Neural cell (in vitro differentiated cells): ENCODE measurements around the gene MS4A8. TPM values are rescaled to one million over a fixed set of nuclear protein-coding genes. Genes with fewer than 3 reads are reported as not detected.

Experiments used
- H2AFZ ChIP-seq: fragments of 200-600, 300-800 bp; sonication (generic), shearing (Covaris generic); 2 replicates; pipeline ENCODE4 v1.6.0; 2014; ENCODE audit warnings: low read depth, mild to moderate bottlenecking, antibody characterized with exemption, low read length, moderate library complexity
- H3F3A ChIP-seq: fragments of 200-600 bp; shearing (Covaris generic); 2 replicates; pipeline ENCODE4 v1.6.1; 2016; ENCODE audit warnings: mild to moderate bottlenecking, moderate library complexity, mixed read lengths, antibody characterized with exemption, low read length; ENCODE audit not compliant: insufficient read depth, poor library complexity, severe bottlenecking
- H3K27ac ChIP-seq: fragments of 200-600, 300-800 bp; sonication (generic), shearing (Covaris generic); 2 replicates; pipeline ENCODE4 v1.5.1; 2014; ENCODE audit warnings: mild to moderate bottlenecking, low read length, moderate library complexity
- H3K27me3 ChIP-seq: fragments of 300-800, 200-600 bp; sonication (generic), shearing (Covaris generic); 2 replicates; pipeline ENCODE4 v1.6.0; 2014; ENCODE audit warnings: mild to moderate bottlenecking, low read depth, low read length, moderate library complexity; ENCODE audit not compliant: insufficient read depth
- H3K36me3 ChIP-seq: fragments of 300-800, 200-600 bp; sonication (generic), shearing (Covaris generic); 2 replicates; pipeline ENCODE4 v1.5.1; 2014; ENCODE audit warnings: mild to moderate bottlenecking, antibody characterized with exemption, low read length, moderate library complexity; ENCODE audit not compliant: insufficient read depth
- H3K4me2 ChIP-seq: fragments of 300-800, 200-600 bp; sonication (generic), shearing (Covaris generic); 2 replicates; pipeline ENCODE4 v1.6.0; 2014; ENCODE audit warnings: mild to moderate bottlenecking, low read length
- H3K4me3 ChIP-seq: fragments of 300-800, 200-600 bp; sonication (generic), shearing (Covaris generic); 2 replicates; pipeline ENCODE4 v1.5.1; 2014; ENCODE audit warnings: mild to moderate bottlenecking, low read length, moderate library complexity
- H3K79me2 ChIP-seq: fragments of 200-600 bp; shearing (Covaris generic); replicated peaks from 2 replicates; pipeline ENCODE4 v1.6.0; 2014; ENCODE audit warnings: mild to moderate bottlenecking, low read length, moderate library complexity; ENCODE audit not compliant: insufficient read depth
- H3K9ac ChIP-seq: fragments of 300-800, 200-600 bp; sonication (generic), shearing (Covaris generic); 2 replicates; pipeline ENCODE4 v1.6.1; 2016; ENCODE audit warnings: mild to moderate bottlenecking, low read length, mixed read lengths
- H3K9me2 ChIP-seq: fragments of 200-600 bp; shearing (Covaris generic); 2 replicates; pipeline ENCODE4 v1.6.1; 2016; ENCODE audit warnings: mild to moderate bottlenecking, low read length, mixed read lengths; ENCODE audit not compliant: insufficient read depth
- H3K9me3 ChIP-seq: fragments of 200-600, 300-800 bp; sonication (generic), shearing (Covaris generic); 2 replicates; pipeline ENCODE4 v1.6.1; 2016; ENCODE audit warnings: mild to moderate bottlenecking, mixed run types, low read length, moderate library complexity, mixed read lengths
- H4K20me1 ChIP-seq: fragments of 200-600 bp; shearing (Covaris generic); 2 replicates; pipeline ENCODE4 v1.6.1; 2016; ENCODE audit warnings: mild to moderate bottlenecking, mixed run types; ENCODE audit not compliant: insufficient read depth
- EP300 ChIP-seq: fragments of 450-650 bp; conservative IDR thresholded peaks from 2 replicates; pipeline ENCODE4 v1.6.1; 2014; ENCODE audit warnings: antibody characterized with exemption, mild to moderate bottlenecking, moderate library complexity; ENCODE audit not compliant: poor library complexity, severe bottlenecking
- EZH2 ChIP-seq: fragments of 200-600, 300-800 bp; shearing (Covaris generic), sonication (generic); IDR thresholded peaks from 2 replicates; pipeline ENCODE4 v1.6.1; 2014; ENCODE audit warnings: antibody characterized with exemption, low read length, borderline replicate concordance, mild to moderate bottlenecking; ENCODE audit not compliant: insufficient read depth, poor library complexity, severe bottlenecking
- MXI1 ChIP-seq: fragments of 450-650 bp; conservative IDR thresholded peaks from 2 replicates; pipeline ENCODE4 v1.6.1; 2014; ENCODE audit warnings: antibody characterized with exemption, mild to moderate bottlenecking; ENCODE audit not compliant: poor library complexity, severe bottlenecking
- POLR2AphosphoS5 ChIP-seq: IDR thresholded peaks from 2 replicates; pipeline ENCODE4 v1.6.1; 2012
- RAD21 ChIP-seq: fragments of 450-650 bp; conservative IDR thresholded peaks from 2 replicates; pipeline ENCODE4 v1.6.1; 2014; ENCODE audit warnings: antibody characterized with exemption, mild to moderate bottlenecking, moderate library complexity
- SMC3 ChIP-seq: fragments of 450-650 bp; conservative IDR thresholded peaks from 2 replicates; pipeline ENCODE4 v1.6.1; 2014; ENCODE audit warnings: antibody characterized with exemption, mild to moderate bottlenecking, moderate library complexity; ENCODE audit not compliant: poor library complexity
- TAF1 ChIP-seq: IDR thresholded peaks from 2 replicates; pipeline ENCODE4 v1.6.1; 2012; ENCODE audit warnings: low read depth
- polyA plus RNA-seq: library from polyadenylated mRNA; depleted of rRNA; stranded (reverse); fragments of >200 nt; gene quantifications from 2 replicates; pipeline ENCODE4 v1.2.3, GENCODE V29; 2014
- TF ChIP-seq, protein P1 (sequence below): IDR thresholded peaks from 2 replicates; pipeline ENCODE4 v1.6.1; 2012; ENCODE audit warnings: borderline replicate concordance
- TF ChIP-seq, protein P2 (sequence below): fragments of 450-650 bp; IDR thresholded peaks from 2 replicates; pipeline ENCODE4 v1.5.1; 2014; ENCODE audit warnings: antibody characterized with exemption, mild to moderate bottlenecking, moderate library complexity; ENCODE audit not compliant: poor library complexity, severe bottlenecking

Gene MS4A8
- polyA plus RNA-seq, 1 donor from 2014 or later, result not detected

DNA sequence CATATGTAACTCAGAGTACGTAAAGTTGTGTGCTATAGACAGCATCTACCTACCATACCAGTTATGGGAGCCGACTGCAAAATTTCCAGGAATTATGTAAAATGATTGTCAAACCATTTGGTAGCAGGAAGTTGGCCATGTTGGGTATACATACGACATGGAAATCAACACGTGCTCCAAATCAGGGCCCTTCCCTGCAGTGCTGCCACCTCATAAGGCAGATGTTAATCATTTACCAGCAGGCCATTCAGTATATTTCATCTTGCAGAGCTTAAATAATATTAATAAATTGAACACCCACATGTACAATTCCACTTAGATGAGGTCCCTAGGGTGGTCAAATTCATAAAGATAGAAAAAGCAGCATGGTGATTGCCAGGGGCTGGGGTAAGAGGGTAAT is 34.9 kb downstream of the MS4A8 start:
- H3K9me3 ChIP-seq, result no peaks in the 10 kb centered on the region
- H3K9ac ChIP-seq, result no peak overlapping the region
- no peaks in the 10 kb centered on the region for H3K27me3 ChIP-seq
- no peaks in the 10 kb centered on the region for H3F3A ChIP-seq
- no peaks in the 10 kb centered on the region for H3K79me2 ChIP-seq
- H3K4me2 ChIP-seq, result no peak overlapping the region
- no peaks in the 10 kb centered on the region for H4K20me1 ChIP-seq
- H3K9me2 ChIP-seq, result no peaks in the 10 kb centered on the region
- H3K4me3 ChIP-seq, result no peak overlapping the region
- no peaks in the 10 kb centered on the region for H3K36me3 ChIP-seq
- no peak overlapping the region for H2AFZ ChIP-seq
- TF ChIP-seq RAD21 (no peak), EZH2 (no peak), POLR2AphosphoS5 (no peak), TAF1 (no peak), EP300 (no peak), MXI1 (no peak), SMC3 (no peak)
- TF ChIP-seq, protein P1, sequence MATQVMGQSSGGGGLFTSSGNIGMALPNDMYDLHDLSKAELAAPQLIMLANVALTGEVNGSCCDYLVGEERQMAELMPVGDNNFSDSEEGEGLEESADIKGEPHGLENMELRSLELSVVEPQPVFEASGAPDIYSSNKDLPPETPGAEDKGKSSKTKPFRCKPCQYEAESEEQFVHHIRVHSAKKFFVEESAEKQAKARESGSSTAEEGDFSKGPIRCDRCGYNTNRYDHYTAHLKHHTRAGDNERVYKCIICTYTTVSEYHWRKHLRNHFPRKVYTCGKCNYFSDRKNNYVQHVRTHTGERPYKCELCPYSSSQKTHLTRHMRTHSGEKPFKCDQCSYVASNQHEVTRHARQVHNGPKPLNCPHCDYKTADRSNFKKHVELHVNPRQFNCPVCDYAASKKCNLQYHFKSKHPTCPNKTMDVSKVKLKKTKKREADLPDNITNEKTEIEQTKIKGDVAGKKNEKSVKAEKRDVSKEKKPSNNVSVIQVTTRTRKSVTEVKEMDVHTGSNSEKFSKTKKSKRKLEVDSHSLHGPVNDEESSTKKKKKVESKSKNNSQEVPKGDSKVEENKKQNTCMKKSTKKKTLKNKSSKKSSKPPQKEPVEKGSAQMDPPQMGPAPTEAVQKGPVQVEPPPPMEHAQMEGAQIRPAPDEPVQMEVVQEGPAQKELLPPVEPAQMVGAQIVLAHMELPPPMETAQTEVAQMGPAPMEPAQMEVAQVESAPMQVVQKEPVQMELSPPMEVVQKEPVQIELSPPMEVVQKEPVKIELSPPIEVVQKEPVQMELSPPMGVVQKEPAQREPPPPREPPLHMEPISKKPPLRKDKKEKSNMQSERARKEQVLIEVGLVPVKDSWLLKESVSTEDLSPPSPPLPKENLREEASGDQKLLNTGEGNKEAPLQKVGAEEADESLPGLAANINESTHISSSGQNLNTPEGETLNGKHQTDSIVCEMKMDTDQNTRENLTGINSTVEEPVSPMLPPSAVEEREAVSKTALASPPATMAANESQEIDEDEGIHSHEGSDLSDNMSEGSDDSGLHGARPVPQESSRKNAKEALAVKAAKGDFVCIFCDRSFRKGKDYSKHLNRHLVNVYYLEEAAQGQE, result no peak
- TF ChIP-seq, protein P2, sequence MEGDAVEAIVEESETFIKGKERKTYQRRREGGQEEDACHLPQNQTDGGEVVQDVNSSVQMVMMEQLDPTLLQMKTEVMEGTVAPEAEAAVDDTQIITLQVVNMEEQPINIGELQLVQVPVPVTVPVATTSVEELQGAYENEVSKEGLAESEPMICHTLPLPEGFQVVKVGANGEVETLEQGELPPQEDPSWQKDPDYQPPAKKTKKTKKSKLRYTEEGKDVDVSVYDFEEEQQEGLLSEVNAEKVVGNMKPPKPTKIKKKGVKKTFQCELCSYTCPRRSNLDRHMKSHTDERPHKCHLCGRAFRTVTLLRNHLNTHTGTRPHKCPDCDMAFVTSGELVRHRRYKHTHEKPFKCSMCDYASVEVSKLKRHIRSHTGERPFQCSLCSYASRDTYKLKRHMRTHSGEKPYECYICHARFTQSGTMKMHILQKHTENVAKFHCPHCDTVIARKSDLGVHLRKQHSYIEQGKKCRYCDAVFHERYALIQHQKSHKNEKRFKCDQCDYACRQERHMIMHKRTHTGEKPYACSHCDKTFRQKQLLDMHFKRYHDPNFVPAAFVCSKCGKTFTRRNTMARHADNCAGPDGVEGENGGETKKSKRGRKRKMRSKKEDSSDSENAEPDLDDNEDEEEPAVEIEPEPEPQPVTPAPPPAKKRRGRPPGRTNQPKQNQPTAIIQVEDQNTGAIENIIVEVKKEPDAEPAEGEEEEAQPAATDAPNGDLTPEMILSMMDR, result no peak
- no peak overlapping the region for H3K27ac ChIP-seq

GRCh38 chr11:60739114-60739513 is 39.7 kb downstream of the MS4A8 start:
- Histone ChIP-seq H3K9ac (no peak overlapping the region), H3K27ac (no peak overlapping the region), H3K9me2 (no peaks in the 10 kb centered on the region), H3K27me3 (no peaks in the 10 kb centered on the region), H3F3A (no peaks in the 10 kb centered on the region), H3K79me2 (no peaks in the 10 kb centered on the region), H3K4me3 (no peak overlapping the region), H3K9me3 (no peaks in the 10 kb centered on the region), H3K4me2 (no peak overlapping the region), H4K20me1 (no peaks in the 10 kb centered on the region), H3K36me3 (no peaks in the 10 kb centered on the region), H2AFZ (no peak overlapping the region)
- TF ChIP-seq RAD21, result no peak
- no peak for TF ChIP-seq POLR2AphosphoS5
- no peak for TF ChIP-seq EZH2
- TF ChIP-seq MXI1, result no peak
- TF ChIP-seq TAF1, result no peak
- no peak for TF ChIP-seq EP300
- TF ChIP-seq, protein P2, result no peak
- TF ChIP-seq SMC3, result no peak
- TF ChIP-seq, protein P1, result no peak
